ENCODE data around the gene NAA25. TPM values are rescaled to one million over a fixed set of nuclear protein-coding genes. Genes with fewer than 3 reads are reported as not detected.
A peak's percentile ranks its signal among the peaks of the same experiment; 100 is the strongest.

Gene NAA25
- total and polyA plus RNA-seq, 7 donors = 10.9 to 46.5 (median 28.1) TPM

- Histone ChIP-seq H3K4me3 (no peak overlapping the region), H3K27ac (peak overlapping the region; percentile 49), H3K36me3 (ENCODE audit: insufficient read depth in 1 of 2, low read depth in 1 of 2) (peaks cover 0 to 59% of the 10 kb centered on the region in 2 donors), H3K27me3 (ENCODE audit: insufficient read depth in 3 of 3, low read length in 2 of 3) (no peaks in the 10 kb centered on the region), H3K9me3 (no peaks in the 10 kb centered on the region), H3K4me1 (peaks cover 19% of the 10 kb centered on the region)
- intact Hi-C loops (cut with DNase I) = loop anchor here in 1 of 2 donors (5.0 kb wide), 1 partner anchor 36 kb away; no protein-coding TSS in a partner anchor
- 84 to 97% (median 92%) methylated on average over 5 of the region's 5 CpGs for WGBS, 3 donors
- DNase-seq (no peak), ATAC-seq (no peak)
- TF ChIP-seq CTCF (IDR thresholded peaks at IDR 0.05) = no peak
Observed at GRCh38 chr12:112133418-112133817, 24.8 kb upstream of the NAA25 start.

GRCh38 chr12:112131686-112132085 is 23.1 kb upstream of the NAA25 start:
- no peak for ATAC-seq
- Histone ChIP-seq H3K27ac (no peak overlapping the region), H3K27me3 (ENCODE audit: insufficient read depth in 3 of 3, low read length in 2 of 3) (no peaks in the 10 kb centered on the region), H3K4me3 (no peak overlapping the region), H3K36me3 (ENCODE audit: insufficient read depth in 1 of 2, low read depth in 1 of 2) (peaks cover 0 to 41% of the 10 kb centered on the region in 2 donors), H3K4me1 (peaks cover 24% of the 10 kb centered on the region), H3K9me3 (no peaks in the 10 kb centered on the region)
- no peak for TF ChIP-seq CTCF (IDR thresholded peaks at IDR 0.05)
- no peak for DNase-seq
- intact Hi-C loops (cut with DNase I) = loop anchor here in 1 of 2 donors (5.0 kb wide), 1 partner anchor 34 kb away; no protein-coding TSS in a partner anchor
- WGBS, 3 donors = 72 to 83% (median 74%) methylated on average over 1 of the region's 1 CpG

- intact Hi-C loops (cut with DNase I) = loop anchor here in 1 of 2 donors (5.0 kb wide), 1 partner anchor 33 kb away; no protein-coding TSS in a partner anchor
- H3K36me3 ChIP-seq (ENCODE audit: insufficient read depth in 1 of 2, low read depth in 1 of 2) = peaks cover 0 to 30% of the 10 kb centered on the region in 2 donors
- TF ChIP-seq CTCF (IDR thresholded peaks at IDR 0.05) = no peak
- H3K9me3 ChIP-seq = no peaks in the 10 kb centered on the region
- H3K4me3 ChIP-seq = peak overlapping the region; percentile 4
- ATAC-seq = no peak
- peak overlapping the region; percentile 56 for H3K27ac ChIP-seq
- 35 to 54% (median 45%) methylated on average over 2 of the region's 2 CpGs for WGBS, 3 donors
- no peak for DNase-seq
- peaks cover 30% of the 10 kb centered on the region for H3K4me1 ChIP-seq
- no peaks in the 10 kb centered on the region for H3K27me3 ChIP-seq (ENCODE audit: insufficient read depth in 3 of 3, low read length in 2 of 3)
Observed at GRCh38 chr12:112130441-112130998, 21.9 kb upstream of the NAA25 start.

GRCh38 chr12:112126911-112127310 is 18.3 kb upstream of the NAA25 start:
- Histone ChIP-seq H3K9me3 (no peaks in the 10 kb centered on the region), H3K27me3 (ENCODE audit: insufficient read depth in 3 of 3, low read length in 2 of 3) (no peaks in the 10 kb centered on the region), H3K27ac (no peak overlapping the region), H3K4me1 (peaks cover 38% of the 10 kb centered on the region), H3K36me3 (ENCODE audit: insufficient read depth in 1 of 2, low read depth in 1 of 2) (peaks cover 0 to 15% of the 10 kb centered on the region in 2 donors), H3K4me3 (no peak overlapping the region)
- DNase-seq = no peak
- 78 to 88% (median 86%) methylated on average over 7 of the region's 7 CpGs for WGBS, 3 donors
- no peak for ATAC-seq
- intact Hi-C loops (cut with DNase I) = no loop called here
- no peak for TF ChIP-seq CTCF (IDR thresholded peaks at IDR 0.05)

- Histone ChIP-seq H3K4me3 (peak overlapping the region; percentile 94), H3K4me1 (peaks cover 37% of the 10 kb centered on the region)
Observed at GRCh38 chr12:112126000-112126438, 17.4 kb upstream of the NAA25 start.

More at GRCh38 chr12:112126000-112126438, 17.4 kb upstream of the NAA25 start:
- TF ChIP-seq CTCF (IDR thresholded peaks at IDR 0.05) = no peak
- Histone ChIP-seq H3K27me3 (ENCODE audit: insufficient read depth in 3 of 3, low read length in 2 of 3) (no peaks in the 10 kb centered on the region), H3K9me3 (no peaks in the 10 kb centered on the region), H3K27ac (peak overlapping the region; percentile 95), H3K36me3 (ENCODE audit: insufficient read depth in 1 of 2, low read depth in 1 of 2) (peaks cover 0 to 7% of the 10 kb centered on the region in 2 donors)
- intact Hi-C loops (cut with DNase I) = no loop called here
- DNase-seq (no peak), ATAC-seq (no peak)
- WGBS, 3 donors = 3 to 4% (median 4%) methylated on average over 25 of the region's 25 CpGs
